C4-2B (cell line): ENCODE data around the gene PACSIN1.

ENCODE experiments used
- ZFX ChIP-seq: fragments of 450-650 bp; IDR thresholded peaks from 2 replicates; pipeline ENCODE4 v1.6.1; 2017
- TF ChIP-seq, protein P1 (sequence below): fragments of 450-650 bp; conservative IDR thresholded peaks from 2 replicates; pipeline ENCODE4 v1.5.1; 2017; ENCODE audit warnings: mild to moderate bottlenecking

DNA sequence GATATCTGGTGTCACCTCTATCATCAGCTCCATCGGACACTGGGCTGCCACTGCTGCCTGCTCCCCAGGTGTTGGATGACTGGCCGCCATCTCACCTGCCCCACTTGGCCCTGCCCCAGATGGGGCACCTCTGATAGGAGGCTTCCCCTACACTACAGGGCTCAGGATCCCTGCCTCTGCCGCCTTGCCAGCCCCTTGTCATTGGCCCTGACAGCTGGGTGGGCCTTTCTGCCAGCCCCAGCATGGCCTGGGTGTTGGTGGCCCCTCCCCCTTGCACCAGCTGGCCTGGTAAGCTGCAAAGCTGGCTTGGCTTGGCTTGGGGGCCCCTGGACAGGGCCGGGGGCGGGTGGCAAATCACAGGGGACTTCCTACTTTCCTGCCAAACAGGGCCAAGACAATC lies 10.6 kb downstream of the PACSIN1 start:
- TF ChIP-seq, protein P1, sequence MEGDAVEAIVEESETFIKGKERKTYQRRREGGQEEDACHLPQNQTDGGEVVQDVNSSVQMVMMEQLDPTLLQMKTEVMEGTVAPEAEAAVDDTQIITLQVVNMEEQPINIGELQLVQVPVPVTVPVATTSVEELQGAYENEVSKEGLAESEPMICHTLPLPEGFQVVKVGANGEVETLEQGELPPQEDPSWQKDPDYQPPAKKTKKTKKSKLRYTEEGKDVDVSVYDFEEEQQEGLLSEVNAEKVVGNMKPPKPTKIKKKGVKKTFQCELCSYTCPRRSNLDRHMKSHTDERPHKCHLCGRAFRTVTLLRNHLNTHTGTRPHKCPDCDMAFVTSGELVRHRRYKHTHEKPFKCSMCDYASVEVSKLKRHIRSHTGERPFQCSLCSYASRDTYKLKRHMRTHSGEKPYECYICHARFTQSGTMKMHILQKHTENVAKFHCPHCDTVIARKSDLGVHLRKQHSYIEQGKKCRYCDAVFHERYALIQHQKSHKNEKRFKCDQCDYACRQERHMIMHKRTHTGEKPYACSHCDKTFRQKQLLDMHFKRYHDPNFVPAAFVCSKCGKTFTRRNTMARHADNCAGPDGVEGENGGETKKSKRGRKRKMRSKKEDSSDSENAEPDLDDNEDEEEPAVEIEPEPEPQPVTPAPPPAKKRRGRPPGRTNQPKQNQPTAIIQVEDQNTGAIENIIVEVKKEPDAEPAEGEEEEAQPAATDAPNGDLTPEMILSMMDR = no peak
- TF ChIP-seq ZFX = no peak
